Ovary (tissue), 9 donors: ENCODE results near the gene SMYD1. TPM values are rescaled to one million over a fixed set of nuclear protein-coding genes. Genes with fewer than 3 reads are reported as not detected.

Experiments
- DNase-seq, 5 donors: peaks; one replicate each; pipeline ENCODE4 v3.0.0-alpha.2; 2019 to 2020
- H3K27ac ChIP-seq, 2 donors: fragments of 200-600 bp; one replicate each; pipeline versions ENCODE4 v1.5.1 to v1.8.0; 2019 to 2022
- H3K27me3 ChIP-seq: fragments of 200-600 bp; one replicate; pipeline ENCODE4 v1.8.0; 2022
- H3K36me3 ChIP-seq: fragments of 200-600 bp; sonication (generic); one replicate; pipeline ENCODE4 v1.5.1; 2019
- H3K4me1 ChIP-seq: one replicate; pipeline ENCODE4 v1.8.1; 2013; ENCODE audit warnings: mild to moderate bottlenecking, moderate library complexity; ENCODE audit not compliant: insufficient read depth
- H3K4me3 ChIP-seq: fragments of 200-600 bp; sonication (generic); one replicate; pipeline ENCODE4 v1.5.1; 2017
- H3K9me3 ChIP-seq, 2 donors: fragments of 200-600 bp in 1 of 2; sonication (generic) in 1 of 2; one replicate each; pipeline versions ENCODE4 v1.5.1 to v1.8.1; 2013 to 2019; ENCODE audit warnings: mild to moderate bottlenecking in 1 of 2, moderate library complexity in 1 of 2
- EP300 ChIP-seq: sonication (generic); formaldehyde crosslinking; IDR thresholded peaks from one replicate; pipeline ENCODE4 v1.6.1; 2017; ENCODE audit warnings: antibody characterized with exemption
- POLR2A ChIP-seq: fragments of 450-650 bp; IDR thresholded peaks from one replicate; pipeline ENCODE4 v1.6.1; 2017; ENCODE audit warnings: antibody characterized with exemption, mild to moderate bottlenecking, moderate library complexity
- WGBS, 3 donors: extraction: QIAGEN DNeasy Blood & Tissue Kit in 1 of 3; methylation state at CpG; one replicate each; pipeline versions ENCODE4 v1.1.5 to v1.1.7; 2013 to 2017; 5-methylcytosine and 5-hydroxymethylcytosine counted together
- intact Hi-C, 4 donors: fragments of 100-400 bp; cut with DNase I; formaldehyde crosslinking; loops; one replicate each; pipeline versions ENCODE4 v1.11.0 to v1.15.1; 2022 to 2023
- polyA plus RNA-seq, 2 donors: library from polyadenylated mRNA; stranded (reverse); fragments of 200-250 nt in 1 of 2; fragments of 350-450 nt in 1 of 2; fragmentation: Illumina TruSeq in 1 of 2; extraction: RNeasy Lipid Tissue Mini Kit (QIAGEN cat#74804) in 1 of 2; gene quantifications; one replicate each; pipeline ENCODE4 v1.2.3, GENCODE V29; 2013 to 2014
- total RNA-seq, 7 donors: library from RNA; depleted of rRNA in 2 of 7; stranded (reverse); fragments of >200 nt in 2 of 7; fragmentation: NEBNext Ultra II Directional in 3 of 7; extraction: Animal tissue kit (Norgen Biotek cat#: 25700) in 3 of 7; gene quantifications; one replicate each; pipeline versions ENCODE4 v1.1.0 to v1.2.4, GENCODE V29; 2016 to 2023
- TF ChIP-seq, protein P1 (sequence below), 3 donors: fragments of 450-650 bp in 2 of 3; fragments of 200-600 bp in 1 of 3; IDR thresholded peaks; one replicate each; pipeline versions ENCODE4 v1.5.1 to v1.8.0; 2016 to 2022; ENCODE audit warnings: antibody characterized with exemption in 3 of 3, mild to moderate bottlenecking in 1 of 3
- donor health status: DM: no; HTN: no; CAD: no; lungs with moderate emphysema.
- donor health status: DM: no; HTN: no; CAD: no.
- donor health status: Bipolar disorder and iron deficiency.
- donor health status: DM: yes; HTN: yes; CAD: no.
- donor health status: DM: no; HTN: no; CAD: no.
- donor health status: DM: yes; HTN: yes; CAD: no.

The SMYD1 gene
- total and polyA plus RNA-seq, 9 donors = 0.05 to 0.10 TPM; not detected in 7

- intact Hi-C loops = no loop called here
- TF ChIP-seq EP300 (no peak), POLR2A (no peak)
- TF ChIP-seq, protein P1, sequence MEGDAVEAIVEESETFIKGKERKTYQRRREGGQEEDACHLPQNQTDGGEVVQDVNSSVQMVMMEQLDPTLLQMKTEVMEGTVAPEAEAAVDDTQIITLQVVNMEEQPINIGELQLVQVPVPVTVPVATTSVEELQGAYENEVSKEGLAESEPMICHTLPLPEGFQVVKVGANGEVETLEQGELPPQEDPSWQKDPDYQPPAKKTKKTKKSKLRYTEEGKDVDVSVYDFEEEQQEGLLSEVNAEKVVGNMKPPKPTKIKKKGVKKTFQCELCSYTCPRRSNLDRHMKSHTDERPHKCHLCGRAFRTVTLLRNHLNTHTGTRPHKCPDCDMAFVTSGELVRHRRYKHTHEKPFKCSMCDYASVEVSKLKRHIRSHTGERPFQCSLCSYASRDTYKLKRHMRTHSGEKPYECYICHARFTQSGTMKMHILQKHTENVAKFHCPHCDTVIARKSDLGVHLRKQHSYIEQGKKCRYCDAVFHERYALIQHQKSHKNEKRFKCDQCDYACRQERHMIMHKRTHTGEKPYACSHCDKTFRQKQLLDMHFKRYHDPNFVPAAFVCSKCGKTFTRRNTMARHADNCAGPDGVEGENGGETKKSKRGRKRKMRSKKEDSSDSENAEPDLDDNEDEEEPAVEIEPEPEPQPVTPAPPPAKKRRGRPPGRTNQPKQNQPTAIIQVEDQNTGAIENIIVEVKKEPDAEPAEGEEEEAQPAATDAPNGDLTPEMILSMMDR (IDR thresholded peaks at IDR 0.05) = no peak
Measured at GRCh38 chr2:88078643-88079172, 11.1 kb downstream of the SMYD1 start.

DNA sequence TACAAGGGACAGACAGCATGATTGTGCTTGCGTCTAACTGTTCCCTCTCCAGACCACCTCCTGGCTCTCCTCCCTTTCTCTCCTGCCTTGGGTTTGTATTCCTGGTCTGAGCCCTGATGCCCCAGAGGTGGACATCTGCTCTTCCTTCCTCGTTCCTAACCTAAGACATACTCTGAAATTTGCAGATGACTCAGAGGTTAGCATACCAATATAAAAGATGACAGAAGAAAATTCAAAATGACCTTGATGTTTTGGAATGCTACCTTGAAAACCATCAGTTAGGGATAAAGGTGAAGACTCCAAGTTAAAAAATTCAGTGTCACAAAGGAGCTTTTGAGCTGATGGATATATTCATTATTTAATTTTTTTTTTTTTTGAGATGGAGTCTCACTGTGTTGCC, 12.9 kb downstream of the SMYD1 start:
- Histone ChIP-seq H3K36me3 (no peaks in the 10 kb centered on the region), H3K27me3 (no peaks in the 10 kb centered on the region), H3K4me1 (no peaks in the 10 kb centered on the region), H3K27ac (no peak overlapping the region), H3K9me3 (no peaks in the 10 kb centered on the region), H3K4me3 (no peak overlapping the region)
- no peak for TF ChIP-seq POLR2A
- TF ChIP-seq, protein P1 (IDR thresholded peaks at IDR 0.05) = no peak
- TF ChIP-seq EP300 = no peak
- WGBS, 3 donors = 47 to 71% (median 50%) methylated on average over 2 of the region's 2 CpGs
- no peak for DNase-seq
- intact Hi-C loops = no loop called here

More at GRCh38 chr2:88078643-88079172, 11.1 kb downstream of the SMYD1 start:
- Histone ChIP-seq H3K36me3 (no peaks in the 10 kb centered on the region), H3K4me1 (no peaks in the 10 kb centered on the region), H3K27me3 (no peaks in the 10 kb centered on the region), H3K4me3 (no peak overlapping the region), H3K27ac (no peak overlapping the region), H3K9me3 (no peaks in the 10 kb centered on the region)
- WGBS, 3 donors = 40 to 45% (median 42%) methylated on average over 3 of the region's 3 CpGs
- DNase-seq = no peak

DNA sequence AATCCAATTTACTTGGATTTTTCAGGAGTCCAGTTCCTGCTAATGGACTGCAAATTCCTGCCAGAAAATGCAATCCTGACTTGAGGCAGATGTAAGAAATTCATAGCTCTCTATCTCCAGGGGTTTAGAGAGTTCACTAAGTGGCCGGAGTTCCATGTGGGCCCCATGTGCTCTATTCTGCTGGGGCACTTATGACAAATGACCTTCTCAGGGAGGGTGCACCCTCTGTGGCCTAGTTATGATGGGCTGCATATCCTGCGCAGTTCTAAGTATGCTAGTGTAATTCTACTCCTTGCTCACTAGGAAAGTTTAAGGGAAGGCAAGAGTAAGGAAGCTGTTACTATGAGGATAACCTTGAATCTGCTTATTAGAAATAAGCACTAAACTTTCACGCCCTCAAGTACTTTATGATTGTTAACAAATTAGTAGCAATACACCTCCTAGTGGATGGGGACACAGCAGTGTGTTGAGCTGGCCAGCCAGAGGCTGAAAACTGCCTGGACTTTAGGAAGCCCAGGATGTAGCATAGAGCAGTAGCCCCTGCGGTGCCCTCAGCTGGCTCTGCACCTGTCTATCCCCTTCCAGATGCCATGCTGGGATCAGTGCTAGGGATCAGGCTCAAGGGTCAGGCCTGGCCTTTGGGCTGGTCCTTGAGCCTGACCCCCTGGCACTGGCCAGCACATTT, 14.4 kb downstream of the SMYD1 start:
- intact Hi-C loops = no loop called here
- H3K4me3 ChIP-seq = no peak overlapping the region
- no peak overlapping the region for H3K27ac ChIP-seq
- 49 to 56% (median 51%) methylated on average over 4 of the region's 4 CpGs for WGBS, 3 donors
- H3K9me3 ChIP-seq = no peaks in the 10 kb centered on the region
- no peak for DNase-seq
- no peaks in the 10 kb centered on the region for H3K27me3 ChIP-seq
- no peaks in the 10 kb centered on the region for H3K36me3 ChIP-seq
- H3K4me1 ChIP-seq = no peaks in the 10 kb centered on the region
- TF ChIP-seq, protein P1 (IDR thresholded peaks at IDR 0.05) = no peak
- TF ChIP-seq EP300 = no peak
- no peak for TF ChIP-seq POLR2A

- Histone ChIP-seq H3K4me3 (no peak overlapping the region), H3K4me1 (no peaks in the 10 kb centered on the region), H3K27ac (no peak overlapping the region), H3K27me3 (no peaks in the 10 kb centered on the region), H3K9me3 (no peaks in the 10 kb centered on the region), H3K36me3 (no peaks in the 10 kb centered on the region)
- TF ChIP-seq EP300 = no peak
- TF ChIP-seq, protein P1 (IDR thresholded peaks at IDR 0.05) = no peak
- no peak for TF ChIP-seq POLR2A
- no peak for DNase-seq
- intact Hi-C loops = no loop called here
- WGBS, 3 donors = 88 to 95% (median 92%) methylated on average over 1 of the region's 1 CpG
Measured at GRCh38 chr2:88082781-88083180, 15.2 kb downstream of the SMYD1 start.
